HG03045 (cell line): ENCODE results near the gene PKP2.

ENCODE experiments used
- ATAC-seq: cut with Tn5 transposase; IDR thresholded peaks from one replicate; pipeline ENCODE4 v1.9.1; 2021; ENCODE audit warnings: mild to moderate bottlenecking, moderate library complexity; ENCODE audit not compliant: unreplicated experiment

The PKP2 gene

DNA sequence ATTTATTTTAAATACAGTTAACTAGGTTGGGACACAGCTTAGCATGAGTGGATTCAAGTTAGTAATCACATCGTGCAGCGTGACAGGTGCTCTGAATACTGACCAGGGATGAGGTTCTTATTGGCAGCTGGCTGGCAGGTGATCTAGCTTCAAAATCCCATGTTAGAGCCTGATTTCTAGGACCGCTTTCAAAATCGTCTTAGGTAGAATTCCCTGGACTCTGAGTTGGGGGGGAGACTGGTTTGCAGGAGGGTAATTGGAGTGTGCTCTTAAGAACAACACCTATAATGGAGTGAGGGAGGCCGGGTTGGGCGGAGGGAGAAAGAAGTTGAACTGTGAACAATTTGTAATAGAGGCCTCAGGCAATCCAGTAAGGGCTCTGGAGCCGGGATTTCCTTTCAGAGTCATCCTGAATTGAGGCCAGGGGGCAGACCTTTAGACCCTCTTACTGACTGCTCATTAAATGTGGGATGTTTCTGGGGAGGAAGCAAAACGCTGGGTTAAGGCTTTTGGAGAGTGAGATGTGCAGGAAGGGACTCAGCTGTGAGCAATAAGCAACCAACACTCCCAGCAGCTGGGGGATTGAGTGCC lies 140.0 kb downstream of the PKP2 start:
- no peak for ATAC-seq

DNA sequence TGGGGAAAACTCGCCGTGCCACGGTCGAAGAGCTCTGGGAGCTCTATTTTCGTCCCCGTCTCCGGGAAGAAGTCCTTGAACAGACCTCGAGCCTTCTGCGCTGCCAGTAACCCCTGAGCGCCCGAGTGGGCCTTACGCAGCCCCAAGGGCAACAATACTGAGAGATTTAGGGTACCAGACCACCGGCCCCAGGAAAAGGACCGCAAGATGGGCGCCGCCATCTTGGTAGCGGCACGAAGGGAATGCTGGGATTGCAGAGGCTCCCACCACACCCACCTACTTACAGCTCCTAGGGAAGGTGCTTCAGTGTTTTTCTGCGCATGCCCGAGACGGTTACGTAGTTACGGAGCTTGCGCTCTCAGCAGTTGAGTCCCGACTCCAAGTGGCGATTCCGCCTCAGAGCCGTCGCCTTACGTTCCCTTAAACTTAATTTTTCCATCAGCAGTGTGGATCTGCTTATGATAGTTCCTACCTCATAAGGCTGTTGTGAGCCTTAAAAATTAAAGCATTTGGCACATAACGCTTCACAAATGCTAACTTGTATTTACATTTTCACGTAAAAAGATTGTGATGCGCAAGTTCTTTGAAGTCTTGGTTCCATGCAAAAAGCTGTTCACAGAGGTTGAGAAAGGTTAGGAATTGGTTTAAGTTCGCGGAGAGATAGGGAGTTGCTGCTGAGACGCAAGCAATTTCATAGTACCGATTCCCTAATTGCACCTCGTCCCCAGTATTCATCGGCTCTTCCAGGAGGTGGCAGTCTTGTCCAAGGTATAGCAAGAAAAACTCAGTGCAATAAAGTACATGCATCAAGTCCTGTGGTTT lies 140.7 kb downstream of the PKP2 start, which contains the start of gene YARS2:
Gene YARS2 (minus strand): TSS at position 244 of the 822 bp plus-strand sequence. CDS start 23 bp downstream, at position 221.
- peak; percentile 94 for ATAC-seq

DNA sequence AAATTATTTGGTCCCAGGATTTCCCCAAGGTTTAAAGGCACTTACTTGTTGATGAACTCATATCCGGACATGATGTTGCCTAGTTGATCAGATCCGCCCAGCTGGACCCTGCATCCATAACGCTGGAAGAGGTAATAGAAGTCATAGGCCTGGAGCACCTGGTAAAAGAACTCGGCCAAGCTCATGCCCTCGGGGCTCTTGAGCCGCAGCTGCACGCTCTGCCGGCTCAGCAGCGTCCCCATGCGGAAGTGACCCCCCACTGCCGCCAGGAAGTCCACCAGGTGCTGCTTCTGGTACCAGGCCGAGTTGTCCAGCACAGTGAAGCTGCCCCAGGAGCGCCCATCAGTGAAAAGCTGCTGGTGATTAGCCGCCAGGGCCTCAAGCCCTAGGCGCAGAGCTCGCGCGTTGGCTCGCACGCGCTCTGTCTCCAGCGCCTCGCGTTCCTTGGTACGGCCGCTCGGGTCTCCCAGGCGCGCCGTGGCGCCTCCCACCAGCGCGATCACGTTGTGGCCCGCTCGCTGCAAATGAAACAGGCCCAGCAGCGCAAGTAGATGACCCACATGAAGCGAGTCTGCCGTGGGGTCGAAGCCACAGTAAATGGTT lies 141.4 kb downstream of the PKP2 start:
- ATAC-seq, result peak; percentile 67

DNA sequence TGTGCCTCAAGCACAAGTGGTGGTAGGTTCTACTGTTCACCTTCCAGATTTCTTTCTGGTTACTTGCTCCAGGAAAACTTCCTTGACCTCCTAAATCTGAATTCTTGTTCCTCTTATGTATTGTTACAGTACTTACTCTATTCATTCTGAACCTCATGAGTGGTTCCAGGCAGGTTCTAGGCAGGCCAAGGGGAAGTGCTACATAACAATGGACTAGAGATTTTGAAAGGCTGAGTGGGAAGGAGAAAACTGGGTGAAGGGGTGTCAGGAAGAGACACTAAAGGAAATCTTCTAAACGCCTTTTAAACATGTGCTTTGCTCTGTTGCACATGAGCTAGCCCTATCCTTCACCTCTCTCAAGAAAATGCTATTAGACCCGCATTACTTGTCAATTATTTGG lies 142.5 kb downstream of the PKP2 start:
- ATAC-seq, result no peak

DNA sequence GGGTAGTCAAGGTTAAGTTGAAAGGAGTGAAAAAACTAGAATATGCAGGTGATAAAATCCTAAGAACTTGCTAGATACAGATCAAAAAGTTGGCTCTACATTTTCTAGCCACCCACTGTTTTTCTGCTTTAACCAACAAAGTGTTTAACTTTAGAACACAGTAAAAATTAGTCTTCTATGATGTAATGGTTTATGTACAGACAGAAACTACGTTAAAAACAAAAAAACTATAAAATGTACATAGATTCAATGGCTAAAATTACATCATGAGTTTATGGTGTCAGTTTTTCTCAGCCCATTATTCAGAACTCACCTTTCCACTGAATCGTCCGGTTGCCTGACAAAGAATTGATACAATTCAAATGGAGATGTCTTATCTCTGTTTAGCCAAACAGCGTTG lies 143.0 kb downstream of the PKP2 start:
- ATAC-seq, result no peak

DNA sequence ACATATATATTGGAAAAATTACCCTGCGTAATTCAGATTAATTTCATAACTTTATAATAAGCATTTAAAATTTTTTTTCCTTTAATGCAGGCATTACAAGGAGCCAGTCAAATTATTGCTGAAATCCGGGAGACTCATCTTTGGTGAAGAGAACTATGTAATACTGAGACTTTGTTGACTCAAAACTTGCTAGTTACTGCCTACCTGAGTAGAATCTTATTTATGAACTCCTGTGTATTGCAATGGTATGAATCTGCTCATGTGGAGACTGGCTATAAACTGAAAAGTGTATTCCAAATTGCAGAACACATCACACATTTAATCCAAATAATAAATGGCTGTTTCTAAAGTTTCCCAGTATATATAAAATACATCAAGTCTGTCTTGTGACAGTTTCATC lies 153.3 kb downstream of the PKP2 start:
- no peak for ATAC-seq

DNA sequence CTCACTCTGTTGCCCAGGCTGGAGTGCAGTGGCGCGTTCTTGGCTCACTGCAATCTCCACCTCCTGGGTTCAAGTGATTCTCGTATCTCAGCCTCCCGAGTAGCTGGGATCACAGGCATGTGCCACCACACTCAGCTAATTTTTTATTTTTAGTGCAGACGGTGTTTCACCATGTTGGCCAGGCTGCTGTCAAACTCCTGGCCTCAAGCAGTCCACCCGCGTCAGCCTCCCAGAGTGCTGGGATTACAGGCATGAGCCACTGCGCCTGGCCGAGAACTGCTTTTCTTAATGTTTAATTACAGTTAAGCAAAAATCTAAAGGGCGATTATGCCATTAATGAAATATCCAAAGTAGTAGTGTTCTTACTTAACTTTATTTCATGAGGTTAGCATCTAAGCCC lies 154.4 kb downstream of the PKP2 start:
- ATAC-seq, result no peak
